Transverse colon (tissue), 4 donors: ENCODE results near the gene CFAP68. TPM values are rescaled to one million over a fixed set of nuclear protein-coding genes. Genes with fewer than 3 reads are reported as not detected.

Experiments
- DNase-seq: peaks from one replicate; pipeline ENCODE4 v3.0.0-alpha.2; 2019
- H3K27ac ChIP-seq, 4 donors: fragments of 200-600 bp; sonication (generic); 2 replicates each; pipeline ENCODE4 v1.5.1; 2016 to 2018; ENCODE audit warnings: inconsistent platforms in 4 of 4
- H3K27me3 ChIP-seq: fragments of 200-600 bp; sonication (generic); 2 replicates; pipeline ENCODE4 v1.5.1; 2017; ENCODE audit warnings: inconsistent platforms
- H3K36me3 ChIP-seq, 4 donors: fragments of 200-600 bp; sonication (generic); 2 replicates each; pipeline ENCODE4 v1.5.1; 2017 to 2019; ENCODE audit warnings: inconsistent platforms in 4 of 4
- H3K4me1 ChIP-seq, 4 donors: fragments of 200-600 bp; sonication (generic); 2 replicates each; pipeline ENCODE4 v1.5.1; 2017 to 2020; ENCODE audit warnings: inconsistent platforms in 4 of 4
- H3K4me3 ChIP-seq, 4 donors: fragments of 200-600 bp; sonication (generic); 1 replicate in 1 of 4; 2 replicates in 3 of 4; pipeline versions ENCODE4 v1.5.1 to v1.6.1; 2017 to 2019; ENCODE audit warnings: inconsistent platforms in 4 of 4
- H3K9me3 ChIP-seq, 2 donors: fragments of 200-600 bp; sonication (generic); 2 replicates each; pipeline ENCODE4 v1.5.1; 2017 to 2019; ENCODE audit warnings: inconsistent platforms in 2 of 2
- EP300 ChIP-seq: sonication (generic); formaldehyde crosslinking; IDR thresholded peaks from one replicate; pipeline ENCODE4 v1.6.1; 2017; ENCODE audit warnings: antibody characterized with exemption, low read depth
- POLR2A ChIP-seq: fragments of 450-650 bp; IDR thresholded peaks from one replicate; pipeline ENCODE4 v1.6.1; 2016; ENCODE audit warnings: antibody characterized with exemption, mild to moderate bottlenecking, moderate library complexity
- POLR2AphosphoS5 ChIP-seq, 3 donors: sonication (generic); formaldehyde crosslinking; IDR thresholded peaks; one replicate each; pipeline ENCODE4 v1.6.1; 2016; ENCODE audit warnings: antibody characterized with exemption in 3 of 3
- WGBS, 2 donors: methylation state at CpG; one replicate each; pipeline ENCODE4 v1.1.5; 2018; ENCODE audit warnings: low coverage in 1 of 2; 5-methylcytosine and 5-hydroxymethylcytosine counted together
- in situ Hi-C, 4 donors: fragments of 200-750 bp; cut with MboI; loops; one replicate each; pipeline versions ENCODE4 v1.15.0 to v1.15.1; 2017; ENCODE audit warnings: low sequenced_read_pairs in 3 of 4, low pct_ligation_motif_present in 1 of 4, low pct_unique_long_range_greater_than_20kb in 1 of 4
- intact Hi-C: fragments of 100-400 bp; cut with DNase I; formaldehyde crosslinking; loops from one replicate; pipeline ENCODE4 v1.15.1; 2023; ENCODE audit warnings: low total_unique reads
- total RNA-seq, 4 donors: library from RNA; depleted of rRNA; stranded (reverse); fragments of >200 nt; gene quantifications; one replicate each; pipeline ENCODE4 v1.1.0, GENCODE V29; 2016
- TF ChIP-seq, protein P1 (sequence below), 5 experiments: fragments of 200-600 bp in 3 of 5; fragments of 450-650 bp in 2 of 5; sonication (generic) in 3 of 5; IDR thresholded peaks; 1 replicate in 2 of 5; 2 replicates in 3 of 5; pipeline ENCODE4 v1.5.1; 2016 to 2017; ENCODE audit warnings: antibody characterized with exemption in 5 of 5, inconsistent platforms in 3 of 5, mild to moderate bottlenecking in 2 of 5, moderate library complexity in 1 of 5

Gene CFAP68
- total RNA-seq, 4 donors from 2014 or later: 0.20 to 19.8 (median 18.8) TPM; not detected in 1

DNA sequence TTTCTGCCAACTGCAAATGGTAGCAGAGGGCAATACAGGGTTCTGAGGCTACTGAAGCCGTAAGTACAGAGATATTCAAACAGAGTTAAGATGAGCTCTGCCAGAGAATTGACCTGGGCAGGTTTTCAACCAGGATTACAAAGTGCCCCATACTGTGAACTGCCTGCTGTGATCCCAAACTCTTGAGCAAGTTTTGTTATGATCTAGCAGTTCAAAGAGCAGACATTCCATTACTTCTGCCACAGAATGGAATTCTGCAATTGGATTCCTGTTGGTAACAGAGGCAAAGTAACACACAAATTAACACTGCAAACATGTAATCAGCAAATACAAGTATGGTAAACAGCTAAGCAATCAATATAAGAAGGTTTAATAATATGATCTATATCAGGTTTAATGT lies 39.2 kb upstream of the CFAP68 start:
- 83 to 90% methylated on average over 1 of the region's 1 CpG for WGBS, 2 donors
- Histone ChIP-seq H3K36me3 (peaks cover 0 to 38% (median 12%) of the 10 kb centered on the region in 4 donors), H3K4me1 (peaks cover 0 to 4% (median 1%) of the 10 kb centered on the region in 4 donors), H3K27ac (no peak overlapping the region), H3K4me3 (no peak overlapping the region), H3K9me3 (no peaks in the 10 kb centered on the region), H3K27me3 (no peaks in the 10 kb centered on the region)
- in situ Hi-C loops: loop anchor here (5.0 to 10.0 kb wide), 6 partner anchors 55 to 273 kb away; no protein-coding TSS in a partner anchor
- no peak for DNase-seq
- TF ChIP-seq EP300 (no peak), POLR2A (no peak), POLR2AphosphoS5 (IDR thresholded peaks at IDR 0.05) (no peak)
- TF ChIP-seq, protein P1, sequence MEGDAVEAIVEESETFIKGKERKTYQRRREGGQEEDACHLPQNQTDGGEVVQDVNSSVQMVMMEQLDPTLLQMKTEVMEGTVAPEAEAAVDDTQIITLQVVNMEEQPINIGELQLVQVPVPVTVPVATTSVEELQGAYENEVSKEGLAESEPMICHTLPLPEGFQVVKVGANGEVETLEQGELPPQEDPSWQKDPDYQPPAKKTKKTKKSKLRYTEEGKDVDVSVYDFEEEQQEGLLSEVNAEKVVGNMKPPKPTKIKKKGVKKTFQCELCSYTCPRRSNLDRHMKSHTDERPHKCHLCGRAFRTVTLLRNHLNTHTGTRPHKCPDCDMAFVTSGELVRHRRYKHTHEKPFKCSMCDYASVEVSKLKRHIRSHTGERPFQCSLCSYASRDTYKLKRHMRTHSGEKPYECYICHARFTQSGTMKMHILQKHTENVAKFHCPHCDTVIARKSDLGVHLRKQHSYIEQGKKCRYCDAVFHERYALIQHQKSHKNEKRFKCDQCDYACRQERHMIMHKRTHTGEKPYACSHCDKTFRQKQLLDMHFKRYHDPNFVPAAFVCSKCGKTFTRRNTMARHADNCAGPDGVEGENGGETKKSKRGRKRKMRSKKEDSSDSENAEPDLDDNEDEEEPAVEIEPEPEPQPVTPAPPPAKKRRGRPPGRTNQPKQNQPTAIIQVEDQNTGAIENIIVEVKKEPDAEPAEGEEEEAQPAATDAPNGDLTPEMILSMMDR (IDR thresholded peaks at IDR 0.05): no peak
- intact Hi-C loops: loop anchor here (10.0 kb wide), 1 partner anchor 275 kb away; no protein-coding TSS in a partner anchor

DNA sequence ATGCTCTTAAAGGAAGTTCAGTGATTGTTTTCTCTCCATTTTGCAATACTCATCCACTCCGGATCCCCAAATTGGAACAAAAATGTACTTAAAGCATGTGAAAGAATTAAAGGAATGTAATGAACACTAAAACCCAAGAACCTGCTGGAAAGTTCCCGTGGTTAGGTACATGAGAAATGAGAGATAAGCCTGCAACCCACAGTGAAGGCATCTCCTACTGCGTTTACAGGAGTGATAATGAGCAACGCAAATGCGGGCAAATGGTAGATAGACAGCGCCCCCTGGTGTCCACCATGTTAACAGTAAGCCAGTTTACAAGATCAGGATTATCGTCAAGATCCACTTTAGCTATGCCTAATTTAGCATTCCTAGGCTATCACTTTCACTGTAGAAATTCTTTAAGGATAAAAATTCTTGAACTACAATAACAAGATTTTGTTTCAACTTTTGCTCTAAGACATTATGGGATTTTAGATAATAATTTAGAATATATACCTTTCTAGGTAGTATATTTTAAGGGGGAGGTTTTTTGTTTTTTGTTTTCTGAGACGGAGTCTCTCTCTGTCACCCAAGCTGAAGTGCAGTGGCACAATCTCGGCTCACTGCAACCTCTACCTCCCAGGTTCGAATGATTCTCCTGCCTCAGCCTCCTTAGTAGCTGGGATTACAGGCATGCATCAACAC lies 37.8 kb upstream of the CFAP68 start:
- Histone ChIP-seq H3K36me3 (peaks cover 0 to 32% (median 9%) of the 10 kb centered on the region in 4 donors), H3K4me1 (peaks cover 0 to 4% (median 1%) of the 10 kb centered on the region in 4 donors), H3K27ac (no peak overlapping the region), H3K9me3 (no peaks in the 10 kb centered on the region), H3K4me3 (no peak overlapping the region), H3K27me3 (no peaks in the 10 kb centered on the region)
- in situ Hi-C loops (loop anchor here (5.0 to 10.0 kb wide), 6 partner anchors 57 to 274 kb away; no protein-coding TSS in a partner anchor), intact Hi-C loops (loop anchor here (10.0 kb wide), 1 partner anchor 277 kb away; no protein-coding TSS in a partner anchor)
- DNase-seq: peak; percentile 91
- no peak for TF ChIP-seq POLR2A
- TF ChIP-seq, protein P1 (IDR thresholded peaks at IDR 0.05): peak; percentile 89 to 95 (median 92)
- 28 to 40% methylated on average over 7 to 10 of the region's 10 CpGs for WGBS, 2 donors

DNA sequence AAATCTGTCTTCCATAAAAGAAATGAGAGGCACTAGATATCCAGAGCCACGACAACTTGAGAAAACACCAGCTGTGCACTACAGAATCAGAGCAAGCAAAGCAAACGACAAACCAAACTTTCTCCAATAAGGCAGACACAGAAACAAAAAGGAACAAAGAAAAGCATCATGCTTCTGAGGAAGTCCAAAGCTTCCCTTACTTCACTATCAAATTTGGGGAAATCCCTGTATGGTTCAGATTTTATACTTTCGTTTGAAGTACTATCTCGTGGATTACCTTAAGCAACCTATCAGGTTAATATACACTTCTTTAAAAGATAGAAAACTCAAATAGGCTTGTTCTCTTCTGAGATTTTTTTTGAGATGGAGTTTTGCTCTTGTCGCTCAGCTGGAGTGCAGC lies 35.7 kb upstream of the CFAP68 start:
- H3K36me3 ChIP-seq: peaks cover 0 to 13% (median 3%) of the 10 kb centered on the region in 4 donors
- WGBS, 2 donors: 85% methylated on average over 5 of the region's 5 CpGs
- intact Hi-C loops: loop anchor here (10.0 kb wide), 1 partner anchor 279 kb away; no protein-coding TSS in a partner anchor

More for the DNA sequence above, 35.7 kb upstream of the CFAP68 start:
- in situ Hi-C loops: loop anchor here (5.0 to 10.0 kb wide), 6 partner anchors 59 to 276 kb away; no protein-coding TSS in a partner anchor
- Histone ChIP-seq H3K4me1 (peaks cover 0 to 4% (median 1%) of the 10 kb centered on the region in 4 donors), H3K9me3 (no peaks in the 10 kb centered on the region), H3K27ac (no peak overlapping the region), H3K4me3 (no peak overlapping the region), H3K27me3 (no peaks in the 10 kb centered on the region)
- TF ChIP-seq POLR2A (no peak), EP300 (no peak), POLR2AphosphoS5 (IDR thresholded peaks at IDR 0.05) (no peak)
- TF ChIP-seq, protein P1 (IDR thresholded peaks at IDR 0.05): no peak
- DNase-seq: no peak
